Measurements from ENCODE around the gene ISCU.
"Not testable (repeated sequence)": the region's sequence is repeated elsewhere in the genome, so short reads cannot be mapped to it uniquely, and the experiment has no call there.

Gene ISCU

DNA sequence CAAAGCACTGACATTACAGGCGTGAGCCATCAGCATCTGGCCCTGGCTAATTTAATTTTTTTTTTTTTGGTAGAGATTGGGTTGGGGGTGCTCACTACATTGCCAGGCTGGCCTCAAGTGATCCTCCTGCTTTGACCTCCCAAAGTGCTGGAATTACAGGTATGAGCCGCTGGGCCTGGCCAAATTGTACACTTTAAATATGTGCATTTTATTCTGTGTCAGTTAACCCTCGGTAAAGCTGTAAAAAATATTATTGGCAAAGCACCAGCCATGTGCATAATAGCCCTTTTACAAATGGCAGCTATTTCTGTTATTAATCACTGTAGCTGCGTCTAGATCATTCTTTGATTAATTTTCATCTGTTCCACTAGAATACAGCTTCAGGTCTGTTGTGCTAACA, 23.5 kb downstream of the ISCU start:
- peaks cover 35% of the 10 kb centered on the region for H3K4me1 ChIP-seq (ENCODE audit: insufficient read depth, insufficient read length)
- no peak overlapping the region for H3K4me3 ChIP-seq (ENCODE audit: insufficient read length, low read depth)
- TF ChIP-seq SUZ12 (IDR thresholded peaks at IDR 0.05; ENCODE audit: extremely low read depth, insufficient read depth, insufficient read length) (no peak), YY1 (IDR thresholded peaks at IDR 0.05; ENCODE audit: insufficient read depth, insufficient read length) (no peak), ZNF274 (IDR thresholded peaks at IDR 0.05; ENCODE audit: low read depth, low read length) (no peak)
- H3K36me3 ChIP-seq (ENCODE audit: insufficient read depth, insufficient read length, low read length) = no peaks in the 10 kb centered on the region
- H3K9me3 ChIP-seq (ENCODE audit: insufficient read depth, low read length) = no peaks in the 10 kb centered on the region
- no peaks in the 10 kb centered on the region for H3K27me3 ChIP-seq (ENCODE audit: insufficient read depth, insufficient read length)
- no peak for DNase-seq (ENCODE audit: low read depth, low spot score)
- no peak overlapping the region for H3K9ac ChIP-seq (ENCODE audit: insufficient read length, low read depth)

DNA sequence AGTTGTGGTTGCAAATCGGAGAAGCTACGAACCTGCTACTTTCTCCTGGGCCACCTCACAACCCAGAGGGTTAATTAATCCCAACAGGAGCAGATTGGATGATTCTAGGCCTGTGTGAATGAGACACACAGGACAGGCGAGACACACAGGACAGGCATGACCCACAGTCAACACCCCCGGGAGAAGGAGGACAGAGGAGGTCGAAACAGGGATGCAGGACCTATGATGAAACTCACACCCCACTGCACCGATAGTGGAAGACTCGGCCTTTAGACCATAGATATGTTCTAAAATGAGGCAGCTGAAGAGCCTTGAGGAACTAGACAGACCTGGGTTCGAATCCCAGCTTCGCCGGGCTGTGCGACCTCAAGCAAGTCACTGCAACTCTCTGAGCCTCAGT, 23.9 kb downstream of the ISCU start:
- H3K9me3 ChIP-seq (ENCODE audit: insufficient read depth, low read length) = no peaks in the 10 kb centered on the region
- no peak overlapping the region for H3K4me3 ChIP-seq (ENCODE audit: insufficient read length, low read depth)
- peaks cover 35% of the 10 kb centered on the region for H3K4me1 ChIP-seq (ENCODE audit: insufficient read depth, insufficient read length)
- H3K9ac ChIP-seq (ENCODE audit: insufficient read length, low read depth) = no peak overlapping the region
- no peaks in the 10 kb centered on the region for H3K36me3 ChIP-seq (ENCODE audit: insufficient read depth, insufficient read length, low read length)
- TF ChIP-seq YY1 (IDR thresholded peaks at IDR 0.05; ENCODE audit: insufficient read depth, insufficient read length) = no peak
- no peak for TF ChIP-seq ZNF274 (IDR thresholded peaks at IDR 0.05; ENCODE audit: low read depth, low read length)
- no peak for TF ChIP-seq SUZ12 (IDR thresholded peaks at IDR 0.05; ENCODE audit: extremely low read depth, insufficient read depth, insufficient read length)
- H3K27me3 ChIP-seq (ENCODE audit: insufficient read depth, insufficient read length) = no peaks in the 10 kb centered on the region
- DNase-seq (ENCODE audit: low read depth, low spot score) = no peak

DNA sequence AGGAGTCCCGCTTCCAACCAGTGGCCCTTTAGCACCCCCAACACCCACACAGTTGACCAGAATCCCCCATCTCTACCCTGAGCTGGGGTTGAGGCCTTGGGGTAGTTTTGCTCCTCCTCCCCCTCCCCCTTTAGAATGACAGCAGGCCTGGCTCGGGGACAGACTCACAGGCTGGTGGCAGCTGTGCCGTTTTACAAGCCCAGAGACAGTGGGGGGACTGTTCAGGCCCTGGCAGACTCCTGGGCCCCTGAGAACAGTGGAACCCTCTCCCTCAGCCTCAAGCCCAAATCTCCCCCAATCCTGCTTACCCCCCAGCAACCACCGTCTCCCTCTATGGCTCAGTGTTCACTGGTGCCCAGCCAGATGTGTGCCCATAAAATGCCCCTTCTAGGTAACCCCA, 25.4 kb downstream of the ISCU start:
- no peak for DNase-seq (ENCODE audit: low read depth, low spot score)
- TF ChIP-seq SUZ12 (IDR thresholded peaks at IDR 0.05; ENCODE audit: extremely low read depth, insufficient read depth, insufficient read length) (no peak), ZNF274 (IDR thresholded peaks at IDR 0.05; ENCODE audit: low read depth, low read length) (no peak), YY1 (IDR thresholded peaks at IDR 0.05; ENCODE audit: insufficient read depth, insufficient read length) (no peak)
- Histone ChIP-seq H3K27me3 (ENCODE audit: insufficient read depth, insufficient read length) (no peaks in the 10 kb centered on the region), H3K9me3 (ENCODE audit: insufficient read depth, low read length) (no peaks in the 10 kb centered on the region), H3K9ac (ENCODE audit: insufficient read length, low read depth) (peak overlapping the region; percentile 28), H3K4me1 (ENCODE audit: insufficient read depth, insufficient read length) (peaks cover 29% of the 10 kb centered on the region), H3K4me3 (ENCODE audit: insufficient read length, low read depth) (no peak overlapping the region), H3K36me3 (ENCODE audit: insufficient read depth, insufficient read length, low read length) (no peaks in the 10 kb centered on the region)

DNA sequence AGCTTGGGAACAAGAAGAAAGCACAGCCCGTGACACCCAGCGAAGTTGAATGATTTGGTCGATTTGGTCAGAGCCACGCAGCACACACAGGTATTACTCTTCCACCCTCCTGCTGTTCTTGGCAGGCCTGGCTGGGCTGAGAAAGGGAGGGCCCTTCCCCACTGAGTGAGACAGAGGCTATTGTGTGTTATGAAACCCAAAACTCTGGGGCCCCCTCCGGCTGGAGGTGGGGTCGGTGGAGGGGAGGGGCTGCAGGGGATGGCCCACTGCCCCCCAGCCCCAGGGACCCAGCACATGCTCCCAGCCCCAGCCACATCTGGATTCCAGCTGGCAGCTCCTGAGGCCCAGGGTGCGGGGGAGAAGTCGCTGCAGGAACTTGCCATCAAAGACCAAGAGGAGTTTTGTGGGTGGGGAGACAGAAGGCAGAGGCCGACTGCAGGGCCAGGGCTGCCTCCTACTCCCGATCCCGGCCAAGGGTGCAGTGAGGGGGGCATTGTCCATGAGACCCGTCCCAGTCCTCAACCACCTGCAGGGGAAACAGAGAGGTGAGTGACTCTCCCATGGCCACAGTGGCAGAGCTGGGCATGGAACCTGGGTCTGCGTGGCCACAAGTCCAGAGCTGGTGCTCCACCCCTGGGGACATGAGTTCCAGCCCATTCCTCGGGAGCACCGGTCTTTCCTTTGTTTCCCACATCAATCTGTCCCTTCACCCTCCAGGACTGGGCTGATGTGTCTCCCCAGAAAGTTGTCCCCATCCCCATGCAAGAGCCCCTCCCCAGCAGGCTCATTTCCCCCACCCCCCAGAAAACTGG, 26.8 kb downstream of the ISCU start:
- TF ChIP-seq ZNF274 (IDR thresholded peaks at IDR 0.05; ENCODE audit: low read depth, low read length) (no peak), SUZ12 (IDR thresholded peaks at IDR 0.05; ENCODE audit: extremely low read depth, insufficient read depth, insufficient read length) (no peak), YY1 (IDR thresholded peaks at IDR 0.05; ENCODE audit: insufficient read depth, insufficient read length) (no peak)
- Histone ChIP-seq H3K27me3 (ENCODE audit: insufficient read depth, insufficient read length) (no peaks in the 10 kb centered on the region), H3K36me3 (ENCODE audit: insufficient read depth, insufficient read length, low read length) (no peaks in the 10 kb centered on the region), H3K4me1 (ENCODE audit: insufficient read depth, insufficient read length) (peaks cover 19% of the 10 kb centered on the region), H3K9ac (ENCODE audit: insufficient read length, low read depth) (peak overlapping the region; percentile 43), H3K4me3 (ENCODE audit: insufficient read length, low read depth) (no peak overlapping the region), H3K9me3 (ENCODE audit: insufficient read depth, low read length) (no peaks in the 10 kb centered on the region)
- DNase-seq (ENCODE audit: low read depth, low spot score) = no peak

DNA sequence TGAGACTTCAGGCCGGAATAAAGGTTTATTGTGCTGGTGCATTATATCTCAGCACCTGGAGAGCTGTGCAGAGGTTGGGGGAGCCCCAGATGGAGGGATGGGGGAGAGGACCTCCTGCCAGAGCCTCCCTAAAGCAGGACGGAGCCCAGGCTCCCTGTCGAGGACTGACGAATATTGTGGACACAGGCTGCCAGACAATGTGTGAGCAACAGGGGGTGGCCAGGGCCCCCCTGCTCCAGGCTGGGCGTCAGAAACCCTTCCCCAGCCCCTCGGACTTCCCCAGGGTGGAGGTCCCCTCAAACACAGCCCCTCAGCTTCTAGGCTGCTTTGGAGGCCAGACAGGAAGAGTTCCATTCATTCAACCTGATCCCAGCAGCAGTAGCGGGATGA, 27.4 kb downstream of the ISCU start:
- Histone ChIP-seq H3K9ac (ENCODE audit: insufficient read length, low read depth) (peak overlapping the region; percentile 52), H3K4me1 (ENCODE audit: insufficient read depth, insufficient read length) (peaks cover 19% of the 10 kb centered on the region), H3K4me3 (ENCODE audit: insufficient read length, low read depth) (no peak overlapping the region), H3K36me3 (ENCODE audit: insufficient read depth, insufficient read length, low read length) (no peaks in the 10 kb centered on the region), H3K27me3 (ENCODE audit: insufficient read depth, insufficient read length) (no peaks in the 10 kb centered on the region), H3K9me3 (ENCODE audit: insufficient read depth, low read length) (no peaks in the 10 kb centered on the region)
- no peak for DNase-seq (ENCODE audit: low read depth, low spot score)
- TF ChIP-seq SUZ12 (IDR thresholded peaks at IDR 0.05; ENCODE audit: extremely low read depth, insufficient read depth, insufficient read length) = no peak
- no peak for TF ChIP-seq YY1 (IDR thresholded peaks at IDR 0.05; ENCODE audit: insufficient read depth, insufficient read length)
- no peak for TF ChIP-seq ZNF274 (IDR thresholded peaks at IDR 0.05; ENCODE audit: low read depth, low read length)

DNA sequence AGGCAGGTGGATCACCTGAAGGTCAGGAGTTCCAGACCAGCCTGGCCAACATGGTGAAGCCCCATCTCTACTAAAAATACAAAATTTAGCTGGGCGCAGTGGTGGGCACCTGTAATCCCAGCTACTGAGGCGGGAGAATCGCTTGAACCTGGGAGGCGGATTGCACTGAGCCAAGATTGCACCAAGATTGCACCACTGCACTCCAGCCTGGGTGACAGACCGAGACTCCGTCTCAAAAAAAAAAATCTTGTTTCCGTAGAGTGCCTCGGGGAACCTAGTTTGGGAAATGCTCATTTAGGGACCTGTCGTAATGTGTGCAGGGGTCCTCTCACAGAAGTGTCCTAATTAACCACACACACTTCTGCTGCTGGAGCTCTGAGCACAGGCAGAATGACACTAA, 28.1 kb downstream of the ISCU start:
- not testable (repeated sequence) for H3K4me3 ChIP-seq (ENCODE audit: insufficient read length, low read depth); H3K9me3 ChIP-seq (ENCODE audit: insufficient read depth, low read length); H3K27me3 ChIP-seq (ENCODE audit: insufficient read depth, insufficient read length); H3K36me3 ChIP-seq (ENCODE audit: insufficient read depth, insufficient read length, low read length); DNase-seq (ENCODE audit: low read depth, low spot score); H3K9ac ChIP-seq (ENCODE audit: insufficient read length, low read depth)
- peaks cover 19% of the 10 kb centered on the region for H3K4me1 ChIP-seq (ENCODE audit: insufficient read depth, insufficient read length)

DNA sequence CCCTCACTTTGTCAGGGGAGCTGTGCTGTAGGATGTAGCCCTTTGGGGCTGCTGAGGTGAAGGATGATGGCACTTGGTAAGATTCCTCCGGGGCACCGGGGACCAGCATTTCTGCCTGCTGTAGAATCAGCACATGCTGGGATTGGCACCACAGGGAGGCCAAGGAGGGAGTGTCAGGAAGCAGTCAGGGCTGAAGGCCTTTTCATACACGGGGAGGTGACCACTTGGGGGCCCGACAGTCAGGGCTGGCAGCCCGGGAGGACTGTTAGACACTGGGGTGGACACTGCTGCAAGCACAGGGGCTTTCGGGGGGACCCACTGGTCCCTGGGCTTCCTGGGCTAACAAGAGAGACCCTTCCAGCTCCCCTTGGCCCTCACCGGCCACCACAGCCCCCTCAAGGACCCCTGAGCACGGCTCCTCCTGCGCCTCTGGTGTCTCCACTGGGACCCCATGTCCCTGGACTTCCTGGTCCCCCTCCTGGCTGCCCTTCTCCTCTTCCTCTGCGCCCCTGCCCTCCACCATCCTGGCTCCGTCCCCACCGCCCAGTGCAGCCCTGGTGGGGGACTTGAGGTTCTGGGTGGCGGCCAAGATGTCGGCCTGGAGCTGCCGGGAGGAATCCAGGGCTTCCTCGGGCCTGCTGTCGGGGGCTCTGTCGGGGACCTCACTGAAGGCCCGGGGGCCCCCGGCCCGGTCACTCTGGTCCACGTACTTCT, 29.0 kb downstream of the ISCU start:
- H3K9ac ChIP-seq (ENCODE audit: insufficient read length, low read depth) = no peak overlapping the region
- peaks cover 19% of the 10 kb centered on the region for H3K4me1 ChIP-seq (ENCODE audit: insufficient read depth, insufficient read length)
- no peaks in the 10 kb centered on the region for H3K9me3 ChIP-seq (ENCODE audit: insufficient read depth, low read length)
- H3K27me3 ChIP-seq (ENCODE audit: insufficient read depth, insufficient read length) = no peaks in the 10 kb centered on the region
- H3K36me3 ChIP-seq (ENCODE audit: insufficient read depth, insufficient read length, low read length) = no peaks in the 10 kb centered on the region
- no peak for TF ChIP-seq ZNF274 (IDR thresholded peaks at IDR 0.05; ENCODE audit: low read depth, low read length)
- H3K4me3 ChIP-seq (ENCODE audit: insufficient read length, low read depth) = no peak overlapping the region
- no peak for DNase-seq (ENCODE audit: low read depth, low spot score)

Data from NT2/D1 (cell line).